DOHH2 (cell line): ENCODE data around the gene CDH4.

ENCODE experiments used
- H3F3A ChIP-seq: fragments of 200-600 bp; sonication (generic), shearing (Covaris generic); 2 replicates; pipeline ENCODE4 v1.6.0; 2016; ENCODE audit warnings: antibody characterized with exemption, mild to moderate bottlenecking; ENCODE audit not compliant: control insufficient read depth, insufficient read depth
- H3K27ac ChIP-seq: fragments of 200-600 bp; sonication (generic); 2 replicates; pipeline ENCODE4 v1.5.1; 2014; ENCODE audit warnings: low read depth, mild to moderate bottlenecking, low read length, moderate library complexity
- H3K27me3 ChIP-seq: fragments of 200-600 bp; sonication (generic); 2 replicates; pipeline ENCODE4 v1.6.1; 2014; ENCODE audit warnings: mild to moderate bottlenecking, low read length, mixed read lengths; ENCODE audit not compliant: control insufficient read depth
- H3K36me3 ChIP-seq: fragments of 200-600 bp; sonication (generic); 2 replicates; pipeline ENCODE4 v1.6.1; 2014; ENCODE audit warnings: mild to moderate bottlenecking, low read length, moderate library complexity, mixed read lengths; ENCODE audit not compliant: control insufficient read depth
- H3K4me1 ChIP-seq: fragments of 200-600 bp; sonication (generic); 2 replicates; pipeline ENCODE4 v1.6.1; 2014; ENCODE audit warnings: mild to moderate bottlenecking, low read length, mixed read lengths; ENCODE audit not compliant: control insufficient read depth
- H3K4me2 ChIP-seq: fragments of 200-600 bp; sonication (generic); 2 replicates; pipeline ENCODE4 v1.6.0; 2014; ENCODE audit warnings: mild to moderate bottlenecking, low read length, moderate library complexity
- H3K4me3 ChIP-seq: fragments of 200-600 bp; sonication (generic); 2 replicates; pipeline ENCODE4 v1.5.1; 2014; ENCODE audit warnings: mild to moderate bottlenecking, low read length, mixed read lengths
- H3K79me2 ChIP-seq: fragments of 200-600 bp; sonication (generic); 2 replicates; pipeline ENCODE4 v1.6.1; 2014; ENCODE audit warnings: mild to moderate bottlenecking, low read length, mixed read lengths; ENCODE audit not compliant: control insufficient read depth
- H3K9me2 ChIP-seq: fragments of 200-600 bp; sonication (generic); replicated peaks from 2 replicates; pipeline ENCODE4 v1.6.1; 2014; ENCODE audit warnings: mild to moderate bottlenecking, low read length, mixed read lengths; ENCODE audit not compliant: control insufficient read depth
- H3K9me3 ChIP-seq: fragments of 200-600 bp; sonication (generic); 2 replicates; pipeline ENCODE4 v1.6.1; 2014; ENCODE audit warnings: antibody characterized with exemption, low read length, mixed read lengths; ENCODE audit not compliant: control insufficient read depth, insufficient read depth
- H4K20me1 ChIP-seq: fragments of 200-600 bp; sonication (generic); 2 replicates; pipeline ENCODE4 v1.6.0; 2014; ENCODE audit warnings: low read depth, mild to moderate bottlenecking, antibody characterized with exemption, low read length, moderate library complexity; ENCODE audit not compliant: control insufficient read depth, insufficient read depth
- CTCF ChIP-seq: fragments of 200-600 bp; sonication (generic); IDR thresholded peaks from one replicate; pipeline ENCODE4 v1.5.1; 2014; ENCODE audit warnings: antibody characterized with exemption, mild to moderate bottlenecking, low read depth, low read length; ENCODE audit not compliant: poor library complexity, severe bottlenecking
- EZH2phosphoT487 ChIP-seq: fragments of 200-600 bp; sonication (generic); IDR thresholded peaks from 2 replicates; pipeline ENCODE4 v1.6.1; 2017; ENCODE audit warnings: borderline replicate concordance, mild to moderate bottlenecking, antibody characterized with exemption, low read length, moderate library complexity, mixed read lengths

Gene CDH4

GRCh38 chr20:61548069-61548468 lies 296.0 kb downstream of the CDH4 start:
- Histone ChIP-seq H3K9me2 (no peaks in the 10 kb centered on the region), H3K9me3 (no peaks in the 10 kb centered on the region), H3K4me2 (no peak overlapping the region), H3F3A (no peaks in the 10 kb centered on the region), H3K36me3 (no peaks in the 10 kb centered on the region), H4K20me1 (no peaks in the 10 kb centered on the region), H3K79me2 (no peaks in the 10 kb centered on the region), H3K4me1 (no peaks in the 10 kb centered on the region), H3K27me3 (no peaks in the 10 kb centered on the region), H3K4me3 (no peak overlapping the region), H3K27ac (no peak overlapping the region)
- TF ChIP-seq EZH2phosphoT487 (no peak), CTCF (no peak)

DNA sequence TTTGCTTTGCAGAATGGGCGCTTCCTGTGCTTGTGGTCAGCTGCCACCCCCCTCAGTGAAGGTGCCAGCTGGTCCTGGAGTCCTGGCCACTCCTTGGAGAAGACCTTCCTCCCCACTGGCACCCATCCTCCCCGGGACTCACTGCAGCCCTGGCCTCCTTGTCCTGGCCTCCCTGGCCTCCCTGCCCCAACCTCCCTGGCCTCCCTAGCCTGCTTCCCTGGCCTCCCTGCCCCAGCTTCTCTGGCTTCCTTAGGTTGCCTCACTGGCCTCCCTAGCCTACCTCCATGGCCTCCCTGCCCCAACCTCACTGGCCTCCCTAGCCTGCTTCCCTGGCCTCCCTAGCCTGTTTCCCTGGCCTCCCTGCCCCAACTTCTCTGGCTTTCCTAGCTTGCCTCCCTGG lies 297.8 kb downstream of the CDH4 start:
- Histone ChIP-seq H4K20me1 (no peaks in the 10 kb centered on the region), H3K27ac (no peak overlapping the region), H3K79me2 (no peaks in the 10 kb centered on the region), H3K4me2 (no peak overlapping the region), H3K4me3 (no peak overlapping the region), H3F3A (no peaks in the 10 kb centered on the region), H3K36me3 (no peaks in the 10 kb centered on the region), H3K27me3 (no peaks in the 10 kb centered on the region), H3K9me2 (no peaks in the 10 kb centered on the region), H3K4me1 (no peaks in the 10 kb centered on the region), H3K9me3 (no peaks in the 10 kb centered on the region)
- no peak for TF ChIP-seq EZH2phosphoT487
- TF ChIP-seq CTCF = no peak

- H3K4me1 ChIP-seq = no peaks in the 10 kb centered on the region
- H3K27ac ChIP-seq = no peak overlapping the region
- no peak for TF ChIP-seq CTCF
- TF ChIP-seq EZH2phosphoT487 = no peak
- no peaks in the 10 kb centered on the region for H3K9me2 ChIP-seq
- no peaks in the 10 kb centered on the region for H3K27me3 ChIP-seq
- H3K36me3 ChIP-seq = no peaks in the 10 kb centered on the region
- H3K4me3 ChIP-seq = no peak overlapping the region
- H3F3A ChIP-seq = no peaks in the 10 kb centered on the region
- no peaks in the 10 kb centered on the region for H3K9me3 ChIP-seq
- no peaks in the 10 kb centered on the region for H3K79me2 ChIP-seq
- no peak overlapping the region for H3K4me2 ChIP-seq
- no peaks in the 10 kb centered on the region for H4K20me1 ChIP-seq
Observed at GRCh38 chr20:61551401-61551800, 299.3 kb downstream of the CDH4 start.

DNA sequence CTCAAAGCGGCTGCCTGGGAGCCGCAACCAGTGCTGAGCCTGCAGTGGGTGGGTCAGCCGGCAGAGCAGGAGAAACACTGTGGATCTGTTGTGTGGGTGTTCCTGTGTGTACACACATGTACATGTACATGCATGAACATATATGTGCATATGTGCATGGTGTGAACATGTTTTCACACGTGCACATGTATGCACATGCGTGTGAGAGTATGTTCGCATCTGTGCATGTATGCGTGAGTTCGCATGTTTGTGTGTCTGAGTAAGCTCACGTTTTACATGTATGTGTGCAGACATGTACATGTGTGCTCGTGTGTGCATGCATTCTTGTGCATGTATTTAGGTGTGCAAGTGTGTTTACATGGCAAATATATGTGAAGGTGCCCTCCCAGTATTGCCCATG lies 302.6 kb downstream of the CDH4 start:
- Histone ChIP-seq H3K4me3 (no peak overlapping the region), H3K9me3 (no peaks in the 10 kb centered on the region), H3K27ac (no peak overlapping the region), H3F3A (no peaks in the 10 kb centered on the region), H4K20me1 (no peaks in the 10 kb centered on the region), H3K79me2 (no peaks in the 10 kb centered on the region), H3K9me2 (no peaks in the 10 kb centered on the region), H3K4me1 (no peaks in the 10 kb centered on the region), H3K36me3 (no peaks in the 10 kb centered on the region), H3K4me2 (no peak overlapping the region), H3K27me3 (no peaks in the 10 kb centered on the region)
- no peak for TF ChIP-seq EZH2phosphoT487
- TF ChIP-seq CTCF = no peak
